Esophagus muscularis mucosa (tissue), 4 donors: ENCODE results near the gene MAP7.

Experiments
- EP300 ChIP-seq: sonication (generic); formaldehyde crosslinking; IDR thresholded peaks from one replicate; pipeline ENCODE4 v1.6.1; 2017; ENCODE audit warnings: antibody characterized with exemption
- POLR2A ChIP-seq: fragments of 450-650 bp; IDR thresholded peaks from one replicate; pipeline ENCODE4 v1.6.1; 2017; ENCODE audit warnings: antibody characterized with exemption, moderate library complexity, mild to moderate bottlenecking, low read depth
- TF ChIP-seq, protein P1 (sequence below), 3 experiments: fragments of 200-600 bp in 2 of 3; fragments of 450-650 bp in 1 of 3; sonication (generic) in 2 of 3; IDR thresholded peaks; one replicate each; pipeline ENCODE4 v1.5.1; 2017 to 2019; ENCODE audit warnings: antibody characterized with exemption in 3 of 3, mild to moderate bottlenecking in 2 of 3, moderate library complexity in 1 of 3

DNA sequence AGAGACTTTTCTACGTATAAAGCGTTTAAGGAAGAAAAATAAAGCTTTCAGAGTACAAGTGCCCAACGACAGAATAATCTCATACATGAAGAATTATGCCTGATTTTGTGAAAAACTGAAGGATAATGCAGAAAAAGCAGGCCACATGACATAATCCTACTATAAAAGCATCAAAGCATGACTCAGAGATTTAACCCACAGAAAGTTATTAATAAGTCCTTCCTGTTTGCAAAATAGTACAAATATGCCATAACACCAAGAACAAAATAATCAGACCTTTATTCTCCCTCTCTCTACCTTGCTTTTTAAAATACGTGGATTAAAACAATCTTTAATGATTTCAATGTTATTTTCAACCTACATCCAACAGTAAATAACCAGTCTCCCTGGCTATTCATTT is 142.0 kb downstream of the MAP7 start:
- TF ChIP-seq, protein P1, sequence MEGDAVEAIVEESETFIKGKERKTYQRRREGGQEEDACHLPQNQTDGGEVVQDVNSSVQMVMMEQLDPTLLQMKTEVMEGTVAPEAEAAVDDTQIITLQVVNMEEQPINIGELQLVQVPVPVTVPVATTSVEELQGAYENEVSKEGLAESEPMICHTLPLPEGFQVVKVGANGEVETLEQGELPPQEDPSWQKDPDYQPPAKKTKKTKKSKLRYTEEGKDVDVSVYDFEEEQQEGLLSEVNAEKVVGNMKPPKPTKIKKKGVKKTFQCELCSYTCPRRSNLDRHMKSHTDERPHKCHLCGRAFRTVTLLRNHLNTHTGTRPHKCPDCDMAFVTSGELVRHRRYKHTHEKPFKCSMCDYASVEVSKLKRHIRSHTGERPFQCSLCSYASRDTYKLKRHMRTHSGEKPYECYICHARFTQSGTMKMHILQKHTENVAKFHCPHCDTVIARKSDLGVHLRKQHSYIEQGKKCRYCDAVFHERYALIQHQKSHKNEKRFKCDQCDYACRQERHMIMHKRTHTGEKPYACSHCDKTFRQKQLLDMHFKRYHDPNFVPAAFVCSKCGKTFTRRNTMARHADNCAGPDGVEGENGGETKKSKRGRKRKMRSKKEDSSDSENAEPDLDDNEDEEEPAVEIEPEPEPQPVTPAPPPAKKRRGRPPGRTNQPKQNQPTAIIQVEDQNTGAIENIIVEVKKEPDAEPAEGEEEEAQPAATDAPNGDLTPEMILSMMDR (IDR thresholded peaks at IDR 0.05) = no peak
- TF ChIP-seq EP300 (no peak), POLR2A (no peak)
